Bronchial epithelial cell (primary cell): Measurements from ENCODE around the gene CHD6. TPM values are rescaled to one million over a fixed set of nuclear protein-coding genes. Genes with fewer than 3 reads are reported as not detected.

Source experiments
- DNase-seq: peaks from one replicate; pipeline ENCODE4 v3.0.0-alpha.2; 2010; ENCODE audit warnings: low read depth
- FAIRE-seq: peaks from 2 replicates; lab custom pipeline; 2011; peaks lifted over from hg19 to GRCh38; lab: Jason Lieb, UNC
- H3K27me3 ChIP-seq: 2 replicates; pipeline ENCODE4 v1.5.1; 2011; ENCODE audit warnings: low read length; ENCODE audit not compliant: control insufficient read depth, insufficient read depth
- H3K36me3 ChIP-seq: 2 replicates; pipeline ENCODE4 v1.5.1; 2011; ENCODE audit warnings: low read length; ENCODE audit not compliant: control insufficient read depth, insufficient read depth
- H3K4me3 ChIP-seq: 2 replicates; pipeline ENCODE4 v1.5.1; 2011; ENCODE audit warnings: mild to moderate bottlenecking, low read depth, low read length, control low read depth
- CTCF ChIP-seq: IDR thresholded peaks from 2 replicates; pipeline ENCODE4 v1.5.1; 2011; ENCODE audit warnings: mild to moderate bottlenecking, moderate library complexity, low read length, control low read depth, inconsistent platforms; ENCODE audit not compliant: insufficient read depth, severe bottlenecking
- total RNA-seq: library from RNA; depleted of rRNA; stranded (reverse); fragments of >200 nt; gene quantifications from 2 replicates; pipeline ENCODE4 v1.2.1, GENCODE V29; 2014

Gene CHD6
- total RNA-seq, 1 donor from 2014 or later, result 10.8 TPM

- Histone ChIP-seq H3K36me3 (peaks cover 7% of the 10 kb centered on the region), H3K4me3 (no peak overlapping the region), H3K27me3 (no peaks in the 10 kb centered on the region)
- TF ChIP-seq CTCF, result no peak
- DNase-seq, result no peak
- FAIRE-seq, result no peak
Measured at GRCh38 chr20:41470362-41471095, 147.6 kb downstream of the CHD6 start.

GRCh38 chr20:41469868-41470267 lies 148.3 kb downstream of the CHD6 start:
- TF ChIP-seq CTCF, result no peak
- Histone ChIP-seq H3K4me3 (no peak overlapping the region), H3K27me3 (no peaks in the 10 kb centered on the region), H3K36me3 (peaks cover 7% of the 10 kb centered on the region)
- DNase-seq (no peak), FAIRE-seq (no peak)

GRCh38 chr20:41468994-41469600 lies 149.1 kb downstream of the CHD6 start:
- DNase-seq, result no peak
- no peak for TF ChIP-seq CTCF
- Histone ChIP-seq H3K36me3 (peaks cover 7% of the 10 kb centered on the region), H3K4me3 (no peak overlapping the region), H3K27me3 (no peaks in the 10 kb centered on the region)
- FAIRE-seq, result no peak

GRCh38 chr20:41467690-41468089 lies 150.5 kb downstream of the CHD6 start:
- no peak overlapping the region for H3K4me3 ChIP-seq
- peaks cover 3% of the 10 kb centered on the region for H3K36me3 ChIP-seq
- H3K27me3 ChIP-seq, result no peaks in the 10 kb centered on the region
- TF ChIP-seq CTCF, result no peak
- FAIRE-seq (no peak), DNase-seq (peak; percentile 72)

GRCh38 chr20:41467220-41467619 lies 151.0 kb downstream of the CHD6 start:
- Histone ChIP-seq H3K36me3 (peaks cover 3% of the 10 kb centered on the region), H3K27me3 (no peaks in the 10 kb centered on the region), H3K4me3 (no peak overlapping the region)
- FAIRE-seq (no peak), DNase-seq (no peak)
- TF ChIP-seq CTCF, result no peak
